Smooth muscle cell (in vitro differentiated cells): ENCODE results near the gene AHRR. TPM values are rescaled to one million over a fixed set of nuclear protein-coding genes. Genes with fewer than 3 reads are reported as not detected.

ENCODE experiments used
- DNase-seq: peaks from one replicate; lab custom pipeline; 2025; ENCODE audit not compliant: unreplicated experiment; lab: John Stamatoyannopoulos, UW
- H2AFZ ChIP-seq: fragments of 200-600 bp; sonication (generic); 2 replicates; pipeline ENCODE4 v1.6.0; 2016; ENCODE audit warnings: antibody characterized with exemption, low read depth, mild to moderate bottlenecking
- H3F3A ChIP-seq: fragments of 200-600 bp; sonication (generic); 2 replicates; pipeline ENCODE4 v1.6.0; 2017; ENCODE audit warnings: antibody characterized with exemption, low read depth
- H3K27ac ChIP-seq: fragments of 200-600 bp; sonication (generic); 2 replicates; pipeline ENCODE4 v1.5.1; 2016; ENCODE audit warnings: low read depth, mild to moderate bottlenecking
- H3K27me3 ChIP-seq: fragments of 200-600 bp; sonication (generic); 2 replicates; pipeline ENCODE4 v1.6.1; 2016; ENCODE audit warnings: low read depth, mild to moderate bottlenecking
- H3K36me3 ChIP-seq: fragments of 200-600 bp; sonication (generic); 2 replicates; pipeline ENCODE4 v1.5.1; 2016; ENCODE audit warnings: low read depth
- H3K4me1 ChIP-seq: fragments of 200-600 bp; sonication (generic); 2 replicates; pipeline ENCODE4 v1.5.1; 2016; ENCODE audit warnings: low read depth
- H3K4me2 ChIP-seq: fragments of 200-600 bp; sonication (generic); 2 replicates; pipeline ENCODE4 v1.6.0; 2016; ENCODE audit warnings: mild to moderate bottlenecking
- H3K4me3 ChIP-seq: fragments of 200-600 bp; sonication (generic); 2 replicates; pipeline ENCODE4 v1.5.1; 2016; ENCODE audit warnings: mild to moderate bottlenecking
- H3K79me2 ChIP-seq: fragments of 200-600 bp; sonication (generic); 2 replicates; pipeline ENCODE4 v1.6.0; 2016; ENCODE audit warnings: low read depth, mild to moderate bottlenecking
- H3K9ac ChIP-seq: fragments of 200-600 bp; sonication (generic); 2 replicates; pipeline ENCODE4 v1.6.0; 2016; ENCODE audit warnings: low read depth
- H3K9me3 ChIP-seq: fragments of 200-600 bp; sonication (generic); replicated peaks from 2 replicates; pipeline ENCODE4 v1.5.1; 2016; ENCODE audit warnings: low read depth
- H4K20me1 ChIP-seq: fragments of 200-600 bp; sonication (generic); 2 replicates; pipeline ENCODE4 v1.6.0; 2016; ENCODE audit warnings: low read depth
- WGBS: methylation state at CpG from one replicate; pipeline ENCODE4 v1.1.7; 2016; ENCODE audit warnings: low lambda C conversion rate; 5-methylcytosine and 5-hydroxymethylcytosine counted together
- polyA plus RNA-seq: library from polyadenylated mRNA; unstranded; fragments of >200 nt; fragmentation: Nextera tagmentation; extraction: Ambion mirVana; gene quantifications from 2 replicates; pipeline ENCODE4 v1.2.1, GENCODE V29; 2016
- total RNA-seq: library from RNA; depleted of rRNA; stranded (reverse); fragments of >200 nt; gene quantifications from 2 replicates; pipeline ENCODE4 v1.2.3, GENCODE V29; 2014
- TF ChIP-seq, protein P1 (sequence below): fragments of 200-600 bp; sonication (generic); IDR thresholded peaks from 2 replicates; pipeline ENCODE4 v1.5.1; 2017; ENCODE audit warnings: borderline replicate concordance, mild to moderate bottlenecking, antibody characterized with exemption; ENCODE audit not compliant: insufficient read depth, poor library complexity, severe bottlenecking

The AHRR gene
- total and polyA plus RNA-seq, 2 experiments from 2014 or later, result 14.4 to 18.2 TPM

DNA sequence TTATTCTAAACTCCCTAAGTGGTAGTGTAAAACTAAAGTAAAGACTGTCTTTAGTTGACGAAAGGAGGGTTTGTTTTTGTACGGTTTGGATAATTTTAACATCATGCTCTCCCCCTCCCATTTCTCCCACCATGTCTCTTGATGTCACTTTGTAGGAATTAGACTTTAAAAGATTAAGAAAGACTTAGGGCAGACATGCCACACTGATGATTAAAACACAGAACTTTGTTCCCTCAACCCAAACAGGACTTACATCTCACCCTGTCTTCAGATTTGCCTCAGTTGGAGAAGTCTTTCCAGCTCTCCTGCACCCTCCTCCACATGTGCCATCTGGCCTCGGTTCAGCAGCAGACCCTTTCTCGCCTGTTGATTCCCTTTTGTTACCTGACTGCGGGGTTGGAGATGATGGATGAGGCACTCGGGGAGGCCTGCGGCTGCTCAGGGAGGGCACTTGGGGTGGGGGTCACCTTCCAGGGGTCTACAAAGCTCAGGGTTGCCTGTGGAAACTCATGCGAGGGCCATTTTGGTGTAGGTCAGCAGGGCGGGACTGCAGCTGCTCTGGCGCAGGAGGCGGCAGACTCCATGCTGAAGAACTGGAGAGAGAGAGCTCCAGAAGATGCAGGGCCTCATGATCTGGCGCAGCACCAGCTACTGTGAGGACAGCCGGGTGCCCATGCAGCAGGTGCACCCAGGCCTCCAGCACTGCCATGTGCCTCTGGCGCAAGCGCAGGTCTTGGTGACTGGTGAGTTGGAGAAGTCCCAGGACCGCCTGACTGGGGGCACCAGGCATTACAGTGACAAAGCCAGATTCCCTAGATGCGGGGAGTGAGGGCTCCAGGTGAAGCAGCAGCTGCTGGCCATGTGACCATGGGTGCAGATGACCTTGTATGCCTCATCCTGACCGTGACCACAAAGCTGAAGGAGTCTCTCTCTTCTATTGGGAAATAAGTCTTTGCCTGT is 96.9 kb downstream of the AHRR start:
- Histone ChIP-seq H2AFZ (no peak overlapping the region), H3K36me3 (no peaks in the 10 kb centered on the region), H3F3A (peaks cover 12% of the 10 kb centered on the region), H3K4me2 (peak overlapping the region; percentile 65), H3K4me1 (peaks cover 26% of the 10 kb centered on the region), H3K27me3 (no peaks in the 10 kb centered on the region), H3K4me3 (no peak overlapping the region), H3K79me2 (no peaks in the 10 kb centered on the region), H3K9ac (peak overlapping the region; percentile 48), H3K9me3 (no peaks in the 10 kb centered on the region), H4K20me1 (no peaks in the 10 kb centered on the region), H3K27ac (peak overlapping the region; percentile 89)
- WGBS, result 68% methylated on average over 18 of the region's 18 CpGs
- no peak for DNase-seq
- TF ChIP-seq, protein P1, sequence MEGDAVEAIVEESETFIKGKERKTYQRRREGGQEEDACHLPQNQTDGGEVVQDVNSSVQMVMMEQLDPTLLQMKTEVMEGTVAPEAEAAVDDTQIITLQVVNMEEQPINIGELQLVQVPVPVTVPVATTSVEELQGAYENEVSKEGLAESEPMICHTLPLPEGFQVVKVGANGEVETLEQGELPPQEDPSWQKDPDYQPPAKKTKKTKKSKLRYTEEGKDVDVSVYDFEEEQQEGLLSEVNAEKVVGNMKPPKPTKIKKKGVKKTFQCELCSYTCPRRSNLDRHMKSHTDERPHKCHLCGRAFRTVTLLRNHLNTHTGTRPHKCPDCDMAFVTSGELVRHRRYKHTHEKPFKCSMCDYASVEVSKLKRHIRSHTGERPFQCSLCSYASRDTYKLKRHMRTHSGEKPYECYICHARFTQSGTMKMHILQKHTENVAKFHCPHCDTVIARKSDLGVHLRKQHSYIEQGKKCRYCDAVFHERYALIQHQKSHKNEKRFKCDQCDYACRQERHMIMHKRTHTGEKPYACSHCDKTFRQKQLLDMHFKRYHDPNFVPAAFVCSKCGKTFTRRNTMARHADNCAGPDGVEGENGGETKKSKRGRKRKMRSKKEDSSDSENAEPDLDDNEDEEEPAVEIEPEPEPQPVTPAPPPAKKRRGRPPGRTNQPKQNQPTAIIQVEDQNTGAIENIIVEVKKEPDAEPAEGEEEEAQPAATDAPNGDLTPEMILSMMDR, result no peak

DNA sequence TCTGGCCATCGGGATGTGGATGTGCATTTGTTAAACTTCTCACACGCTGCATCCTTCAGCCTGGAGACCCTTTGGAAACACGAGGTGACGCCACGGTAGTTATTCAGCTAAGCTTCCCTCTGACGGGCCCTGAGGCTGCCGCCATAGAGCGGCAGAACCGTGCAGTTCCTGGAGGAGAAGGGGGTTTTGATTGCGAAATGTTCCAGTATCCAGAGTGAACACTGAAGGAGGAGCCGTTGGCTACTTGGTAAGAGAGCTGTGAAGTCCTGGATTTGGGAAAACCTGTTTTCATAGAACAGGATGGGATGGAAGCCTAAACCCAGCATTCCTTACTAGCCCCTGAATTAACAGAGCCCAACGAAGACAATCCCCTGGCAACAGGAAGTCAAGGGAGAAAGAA is 98.5 kb downstream of the AHRR start:
- DNase-seq, result no peak
- Histone ChIP-seq H4K20me1 (no peaks in the 10 kb centered on the region), H3K79me2 (no peaks in the 10 kb centered on the region), H3K4me1 (peaks cover 19% of the 10 kb centered on the region), H2AFZ (no peak overlapping the region), H3K27ac (peak overlapping the region; percentile 89), H3K4me2 (no peak overlapping the region), H3K36me3 (no peaks in the 10 kb centered on the region), H3K27me3 (no peaks in the 10 kb centered on the region), H3K9ac (no peak overlapping the region), H3K4me3 (no peak overlapping the region), H3F3A (peaks cover 7% of the 10 kb centered on the region), H3K9me3 (no peaks in the 10 kb centered on the region)
- 71% methylated on average over 12 of the region's 12 CpGs for WGBS
- TF ChIP-seq, protein P1, result no peak

DNA sequence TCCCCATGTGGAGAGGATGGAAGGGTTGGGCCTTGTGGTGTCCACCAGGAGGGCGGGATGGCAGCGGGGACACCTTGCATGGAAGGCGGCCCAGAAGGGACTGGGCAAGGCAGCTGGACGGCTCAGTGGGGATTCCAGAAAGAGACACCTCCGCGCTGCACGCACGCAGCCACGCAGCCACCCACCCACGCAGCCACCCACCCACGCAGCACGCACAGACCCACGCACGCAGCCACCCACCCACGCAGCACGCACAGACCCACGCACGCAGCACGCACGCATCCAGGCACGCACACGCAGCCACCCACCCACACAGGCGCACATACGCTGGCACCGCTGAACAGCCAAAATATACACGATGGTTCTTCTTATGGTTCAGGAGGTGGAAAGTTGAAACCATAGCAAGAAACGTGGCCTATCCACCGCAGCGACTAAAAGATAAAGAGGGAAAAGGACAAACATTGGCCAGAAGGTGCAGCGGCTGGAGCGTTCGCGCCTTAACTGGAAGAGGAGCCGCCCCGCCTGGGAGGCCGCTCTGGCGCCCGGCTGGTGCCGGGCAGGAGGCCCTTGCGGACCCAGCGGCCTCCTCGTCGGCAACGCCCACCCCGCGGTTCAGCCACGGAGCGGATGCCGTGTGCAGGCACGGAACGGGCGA is 99.2 kb downstream of the AHRR start:
- no peak overlapping the region for H3K4me2 ChIP-seq
- TF ChIP-seq, protein P1, result no peak
- no peaks in the 10 kb centered on the region for H3K79me2 ChIP-seq
- no peak overlapping the region for H2AFZ ChIP-seq
- H3F3A ChIP-seq, result peaks cover 5% of the 10 kb centered on the region
- no peaks in the 10 kb centered on the region for H3K36me3 ChIP-seq
- H4K20me1 ChIP-seq, result no peaks in the 10 kb centered on the region
- DNase-seq, result no peak
- H3K27me3 ChIP-seq, result no peaks in the 10 kb centered on the region
- 98% methylated on average over 39 of the region's 52 CpGs for WGBS
- H3K4me3 ChIP-seq, result no peak overlapping the region
- no peak overlapping the region for H3K9ac ChIP-seq
- H3K27ac ChIP-seq, result no peak overlapping the region
- peaks cover 16% of the 10 kb centered on the region for H3K4me1 ChIP-seq
- H3K9me3 ChIP-seq, result no peaks in the 10 kb centered on the region
